ENCODE measurements around the gene KAZALD1. TPM values are rescaled to one million over a fixed set of nuclear protein-coding genes. Genes with fewer than 3 reads are reported as not detected.

The KAZALD1 gene
- total and polyA plus RNA-seq, 10 of the 15 experiments (the other 5 are each of a cell fraction or from before 2014, with no cell fraction given), result 0.10 to 4.3 (median 1.9) TPM

- 2% methylated on average over 37 of the region's 37 CpGs for WGBS (ENCODE audit: insufficient coverage, insufficient replicate concordance, low lambda C conversion rate, missing lambda C conversion rate)
- Histone ChIP-seq H3K4me2 (ENCODE audit: control insufficient read depth, insufficient read depth) (peak overlapping the region; percentile 82), H3K27me3 (replicated peaks in 1 of 2; ENCODE audit: control insufficient read depth in 2 of 2, insufficient read depth in 2 of 2, low read length in 1 of 2) (peaks cover 0 to 3% of the 10 kb centered on the region in 2 experiments; a peak in 1 of 4 replicates), H3K27ac (ENCODE audit: control insufficient read depth, insufficient read depth) (peak overlapping the region; percentile 98), H3K4me1 (ENCODE audit: control insufficient read depth, insufficient read depth, low read length) (peaks cover 31% of the 10 kb centered on the region), H3K4me3 (peak overlapping the region; percentile 95), H3K9me3 (replicated peaks; ENCODE audit: control insufficient read depth, insufficient read depth, low read length) (no peaks in the 10 kb centered on the region), H4K20me1 (ENCODE audit: control insufficient read depth, insufficient read depth) (no peaks in the 10 kb centered on the region), H3K79me2 (ENCODE audit: control insufficient read depth, insufficient read depth, low read length) (peaks cover 20% of the 10 kb centered on the region), H3K36me3 (ENCODE audit: control insufficient read depth in 2 of 2, insufficient read depth in 2 of 2, low read length in 1 of 2) (no peaks in the 10 kb centered on the region), H2AFZ (ENCODE audit: control insufficient read depth, low read depth, low read length) (peak overlapping the region; percentile 93), H3K9ac (ENCODE audit: control insufficient read depth, insufficient read depth, low read length) (peak overlapping the region; percentile 98)
- in situ Hi-C loops (cut with MboI), result no loop called here
- intact Hi-C loops (cut with micrococcal nuclease; ENCODE audit: unreplicated experiment), result loop anchor here (1.0 kb wide), 1 partner anchor 8 kb away; no protein-coding TSS in a partner anchor
- DNase-seq (ENCODE audit: low read depth, low spot score) (peak; percentile 81), FAIRE-seq (peak; percentile 89), ATAC-seq (peak; percentile 54)
- ChIA-PET SMC1A (ENCODE audit: uncharacterized antibody, unreplicated experiment) (interaction anchor here (0.8 to 2.5 kb wide), 7 partner anchors 8 to 81 kb away, joined by 3 to 15 read pairs (median 4); no protein-coding TSS in a partner anchor), CTCF (interaction anchor here (0.6 to 24.4 kb wide), 13 partner anchors 1 to 1549 kb away, joined by 3 to 885 read pairs (median 4); partner anchors contain the start of genes KAZALD1, PDZD7 and SFXN3), RAD21 (ENCODE audit: unreplicated experiment) (interaction anchor here (1.4 to 7.5 kb wide), 5 partner anchors 9 to 81 kb away, joined by 3 to 68 read pairs (median 32); no protein-coding TSS in a partner anchor), POLR2A (interaction anchor here (1.4 to 5.2 kb wide), 5 partner anchors 9 to 63 kb away, joined by 4 to 42 read pairs (median 7); partner anchors contain the start of genes PDZD7 and SFXN3)
- TSS peak; percentile 92 for BruUV-seq (replicated peaks)
- TF ChIP-seq MXI1 (IDR thresholded peaks at IDR 0.05; ENCODE audit: low read depth, low read length), result peak; percentile 78
- TF ChIP-seq MLLT1 (IDR thresholded peaks at IDR 0.05), result no peak
- TF ChIP-seq, protein P1, sequence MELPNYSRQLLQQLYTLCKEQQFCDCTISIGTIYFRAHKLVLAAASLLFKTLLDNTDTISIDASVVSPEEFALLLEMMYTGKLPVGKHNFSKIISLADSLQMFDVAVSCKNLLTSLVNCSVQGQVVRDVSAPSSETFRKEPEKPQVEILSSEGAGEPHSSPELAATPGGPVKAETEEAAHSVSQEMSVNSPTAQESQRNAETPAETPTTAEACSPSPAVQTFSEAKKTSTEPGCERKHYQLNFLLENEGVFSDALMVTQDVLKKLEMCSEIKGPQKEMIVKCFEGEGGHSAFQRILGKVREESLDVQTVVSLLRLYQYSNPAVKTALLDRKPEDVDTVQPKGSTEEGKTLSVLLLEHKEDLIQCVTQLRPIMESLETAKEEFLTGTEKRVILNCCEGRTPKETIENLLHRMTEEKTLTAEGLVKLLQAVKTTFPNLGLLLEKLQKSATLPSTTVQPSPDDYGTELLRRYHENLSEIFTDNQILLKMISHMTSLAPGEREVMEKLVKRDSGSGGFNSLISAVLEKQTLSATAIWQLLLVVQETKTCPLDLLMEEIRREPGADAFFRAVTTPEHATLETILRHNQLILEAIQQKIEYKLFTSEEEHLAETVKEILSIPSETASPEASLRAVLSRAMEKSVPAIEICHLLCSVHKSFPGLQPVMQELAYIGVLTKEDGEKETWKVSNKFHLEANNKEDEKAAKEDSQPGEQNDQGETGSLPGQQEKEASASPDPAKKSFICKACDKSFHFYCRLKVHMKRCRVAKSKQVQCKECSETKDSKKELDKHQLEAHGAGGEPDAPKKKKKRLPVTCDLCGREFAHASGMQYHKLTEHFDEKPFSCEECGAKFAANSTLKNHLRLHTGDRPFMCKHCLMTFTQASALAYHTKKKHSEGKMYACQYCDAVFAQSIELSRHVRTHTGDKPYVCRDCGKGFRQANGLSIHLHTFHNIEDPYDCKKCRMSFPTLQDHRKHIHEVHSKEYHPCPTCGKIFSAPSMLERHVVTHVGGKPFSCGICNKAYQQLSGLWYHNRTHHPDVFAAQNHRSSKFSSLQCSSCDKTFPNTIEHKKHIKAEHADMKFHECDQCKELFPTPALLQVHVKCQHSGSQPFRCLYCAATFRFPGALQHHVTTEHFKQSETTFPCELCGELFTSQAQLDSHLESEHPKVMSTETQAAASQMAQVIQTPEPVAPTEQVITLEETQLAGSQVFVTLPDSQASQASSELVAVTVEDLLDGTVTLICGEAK (IDR thresholded peaks at IDR 0.05; ENCODE audit: borderline replicate concordance), result peak; percentile 75; the same call in 1 of the 2 replicates
- TF ChIP-seq SMAD5 (IDR thresholded peaks at IDR 0.05; ENCODE audit: low read depth), result 0 out of 2 replicates have a peak, but pooled peaks have one; percentile 57
- TF ChIP-seq SIN3A (IDR thresholded peaks at IDR 0.05; ENCODE audit: low read depth, low read length), result peak; percentile 97
- 0 out of 2 replicates have a peak, but pooled peaks have one; percentile 55 for TF ChIP-seq TBL1XR1 (IDR thresholded peaks at IDR 0.05; ENCODE audit: low read depth, low read length)
- TF ChIP-seq CBFB (IDR thresholded peaks at IDR 0.05; ENCODE audit: low read depth), result peak; percentile 95
- TF ChIP-seq HDAC2 (IDR thresholded peaks at IDR 0.05), result peak; percentile 95; the same call in 1 of the 2 replicates
- TF ChIP-seq YY1 (IDR thresholded peaks at IDR 0.05; ENCODE audit: low read depth, low read length), result peak; percentile 57; the same call in 1 of the 2 replicates
- peak; percentile 29; the same call in 1 of the 2 replicates for TF ChIP-seq IRF3 (IDR thresholded peaks at IDR 0.05)
- TF ChIP-seq BCL11A (IDR thresholded peaks at IDR 0.05; ENCODE audit: low read depth, low read length), result 0 out of 2 replicates have a peak, but pooled peaks have one; percentile 3
- TF ChIP-seq, protein P2, sequence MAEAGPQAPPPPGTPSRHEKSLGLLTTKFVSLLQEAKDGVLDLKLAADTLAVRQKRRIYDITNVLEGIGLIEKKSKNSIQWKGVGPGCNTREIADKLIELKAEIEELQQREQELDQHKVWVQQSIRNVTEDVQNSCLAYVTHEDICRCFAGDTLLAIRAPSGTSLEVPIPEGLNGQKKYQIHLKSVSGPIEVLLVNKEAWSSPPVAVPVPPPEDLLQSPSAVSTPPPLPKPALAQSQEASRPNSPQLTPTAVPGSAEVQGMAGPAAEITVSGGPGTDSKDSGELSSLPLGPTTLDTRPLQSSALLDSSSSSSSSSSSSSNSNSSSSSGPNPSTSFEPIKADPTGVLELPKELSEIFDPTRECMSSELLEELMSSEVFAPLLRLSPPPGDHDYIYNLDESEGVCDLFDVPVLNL (IDR thresholded peaks at IDR 0.05; ENCODE audit: low read depth, low read length), result peak; percentile 99
- peak; percentile 99 for TF ChIP-seq CHD2 (IDR thresholded peaks at IDR 0.05; ENCODE audit: borderline replicate concordance, low read depth, low read length)
- TF ChIP-seq CHD4 (IDR thresholded peaks at IDR 0.05), result no peak
These were observed 1.5 kb upstream of the KAZALD1 start for GRCh38 chr10:101060036-101060950.

Measured in GM12878 (cell line).